ENCODE measurements around the gene KPNA4. TPM values are rescaled to one million over a fixed set of nuclear protein-coding genes. Genes with fewer than 3 reads are reported as not detected.

Gene KPNA4
- polyA plus RNA-seq, 2 of the 4 experiments (the other 2 are of a cell fraction): 35.0 to 36.5 TPM

DNA sequence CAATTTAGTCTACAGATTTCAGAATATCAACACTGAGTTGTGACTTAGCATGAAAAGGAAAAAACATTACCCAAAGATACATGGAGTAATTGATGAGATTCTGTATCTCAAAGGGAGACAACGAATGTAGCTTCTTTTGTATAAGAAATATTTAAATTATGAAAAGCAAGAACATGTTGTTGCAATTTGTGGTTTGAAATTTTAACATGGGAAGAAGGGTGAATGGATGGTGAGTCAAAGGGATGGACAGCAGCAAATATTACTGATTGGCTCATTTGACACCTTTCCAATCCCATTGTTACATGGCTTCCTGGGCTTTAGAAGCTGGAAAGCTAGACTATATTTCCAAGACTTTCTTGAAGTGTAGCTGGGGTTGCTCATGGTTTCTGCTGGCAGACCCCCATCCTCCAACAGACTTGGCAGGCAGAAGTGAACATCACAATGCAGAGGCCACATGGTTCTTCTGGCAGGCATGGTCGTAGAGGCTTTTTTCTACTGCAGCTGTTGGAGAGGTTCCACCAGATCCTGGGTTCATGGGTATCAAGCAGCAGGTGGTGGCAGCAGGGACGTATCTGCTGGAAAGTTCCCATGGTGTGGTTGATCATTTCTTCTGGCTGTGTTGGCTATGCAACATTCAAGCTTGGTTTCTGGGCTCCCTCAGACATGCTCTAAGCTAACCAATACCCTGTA is 47.2 kb upstream of the KPNA4 start:
- Histone ChIP-seq H3K4me1 (no peaks in the 10 kb centered on the region), H3K9me3 (no peaks in the 10 kb centered on the region), H3K4me3 (no peak overlapping the region), H3K27ac (no peak overlapping the region), H3K4me2 (no peak overlapping the region)
- WGBS (ENCODE audit: missing lambda C conversion rate): 10% methylated on average over 3 of the region's 3 CpGs
- DNase-seq (ENCODE audit: low read depth in 1 of 2, low spot score in 1 of 2) (no peak), FAIRE-seq (no peak), ATAC-seq (no peak)
- TF ChIP-seq KDM5A (IDR thresholded peaks at IDR 0.05) (no peak), PHF8 (IDR thresholded peaks at IDR 0.05; ENCODE audit: borderline replicate concordance, low read depth) (no peak), HOXB13 (CRISPR knock-in tag; IDR thresholded peaks at IDR 0.05; ENCODE audit: low read depth) (no peak), RAD21 (conservative IDR thresholded peaks at IDR 0.05 in 1 of 2, IDR thresholded peaks at IDR 0.05 in 1 of 2) (no peak), HEYL (CRISPR knock-in tag; IDR thresholded peaks at IDR 0.05) (no peak), TP53 (CRISPR knock-in tag; IDR thresholded peaks at IDR 0.05) (no peak), EHMT2 (IDR thresholded peaks at IDR 0.05; ENCODE audit: low read depth) (no peak), FOSL2 (IDR thresholded peaks at IDR 0.05) (no peak), FOSL2 (CRISPR knock-in tag; IDR thresholded peaks at IDR 0.05) (no peak), RARB (CRISPR knock-in tag; IDR thresholded peaks at IDR 0.05) (no peak), EP300 (IDR thresholded peaks at IDR 0.05) (no peak), ZSCAN20 (CRISPR knock-in tag; IDR thresholded peaks at IDR 0.05) (no peak), HDAC2 (IDR thresholded peaks at IDR 0.05) (no peak), POLR2A (IDR thresholded peaks at IDR 0.05; ENCODE audit: low read length) (no peak), SMC3 (IDR thresholded peaks at IDR 0.05) (no peak)
- TF ChIP-seq, protein P1, sequence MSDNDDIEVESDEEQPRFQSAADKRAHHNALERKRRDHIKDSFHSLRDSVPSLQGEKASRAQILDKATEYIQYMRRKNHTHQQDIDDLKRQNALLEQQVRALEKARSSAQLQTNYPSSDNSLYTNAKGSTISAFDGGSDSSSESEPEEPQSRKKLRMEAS (IDR thresholded peaks at IDR 0.05): no peak
- TF ChIP-seq, protein P2, sequence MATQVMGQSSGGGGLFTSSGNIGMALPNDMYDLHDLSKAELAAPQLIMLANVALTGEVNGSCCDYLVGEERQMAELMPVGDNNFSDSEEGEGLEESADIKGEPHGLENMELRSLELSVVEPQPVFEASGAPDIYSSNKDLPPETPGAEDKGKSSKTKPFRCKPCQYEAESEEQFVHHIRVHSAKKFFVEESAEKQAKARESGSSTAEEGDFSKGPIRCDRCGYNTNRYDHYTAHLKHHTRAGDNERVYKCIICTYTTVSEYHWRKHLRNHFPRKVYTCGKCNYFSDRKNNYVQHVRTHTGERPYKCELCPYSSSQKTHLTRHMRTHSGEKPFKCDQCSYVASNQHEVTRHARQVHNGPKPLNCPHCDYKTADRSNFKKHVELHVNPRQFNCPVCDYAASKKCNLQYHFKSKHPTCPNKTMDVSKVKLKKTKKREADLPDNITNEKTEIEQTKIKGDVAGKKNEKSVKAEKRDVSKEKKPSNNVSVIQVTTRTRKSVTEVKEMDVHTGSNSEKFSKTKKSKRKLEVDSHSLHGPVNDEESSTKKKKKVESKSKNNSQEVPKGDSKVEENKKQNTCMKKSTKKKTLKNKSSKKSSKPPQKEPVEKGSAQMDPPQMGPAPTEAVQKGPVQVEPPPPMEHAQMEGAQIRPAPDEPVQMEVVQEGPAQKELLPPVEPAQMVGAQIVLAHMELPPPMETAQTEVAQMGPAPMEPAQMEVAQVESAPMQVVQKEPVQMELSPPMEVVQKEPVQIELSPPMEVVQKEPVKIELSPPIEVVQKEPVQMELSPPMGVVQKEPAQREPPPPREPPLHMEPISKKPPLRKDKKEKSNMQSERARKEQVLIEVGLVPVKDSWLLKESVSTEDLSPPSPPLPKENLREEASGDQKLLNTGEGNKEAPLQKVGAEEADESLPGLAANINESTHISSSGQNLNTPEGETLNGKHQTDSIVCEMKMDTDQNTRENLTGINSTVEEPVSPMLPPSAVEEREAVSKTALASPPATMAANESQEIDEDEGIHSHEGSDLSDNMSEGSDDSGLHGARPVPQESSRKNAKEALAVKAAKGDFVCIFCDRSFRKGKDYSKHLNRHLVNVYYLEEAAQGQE (IDR thresholded peaks at IDR 0.05): no peak
- TF ChIP-seq, protein P3, sequence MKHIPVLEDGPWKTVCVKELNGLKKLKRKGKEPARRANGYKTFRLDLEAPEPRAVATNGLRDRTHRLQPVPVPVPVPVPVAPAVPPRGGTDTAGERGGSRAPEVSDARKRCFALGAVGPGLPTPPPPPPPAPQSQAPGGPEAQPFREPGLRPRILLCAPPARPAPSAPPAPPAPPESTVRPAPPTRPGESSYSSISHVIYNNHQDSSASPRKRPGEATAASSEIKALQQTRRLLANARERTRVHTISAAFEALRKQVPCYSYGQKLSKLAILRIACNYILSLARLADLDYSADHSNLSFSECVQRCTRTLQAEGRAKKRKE (CRISPR knock-in tag; IDR thresholded peaks at IDR 0.05; ENCODE audit: low read depth): no peak
- TF ChIP-seq, protein P4, sequence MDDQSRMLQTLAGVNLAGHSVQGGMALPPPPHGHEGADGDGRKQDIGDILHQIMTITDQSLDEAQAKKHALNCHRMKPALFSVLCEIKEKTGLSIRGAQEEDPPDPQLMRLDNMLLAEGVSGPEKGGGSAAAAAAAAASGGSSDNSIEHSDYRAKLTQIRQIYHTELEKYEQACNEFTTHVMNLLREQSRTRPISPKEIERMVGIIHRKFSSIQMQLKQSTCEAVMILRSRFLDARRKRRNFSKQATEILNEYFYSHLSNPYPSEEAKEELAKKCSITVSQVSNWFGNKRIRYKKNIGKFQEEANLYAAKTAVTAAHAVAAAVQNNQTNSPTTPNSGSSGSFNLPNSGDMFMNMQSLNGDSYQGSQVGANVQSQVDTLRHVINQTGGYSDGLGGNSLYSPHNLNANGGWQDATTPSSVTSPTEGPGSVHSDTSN (IDR thresholded peaks at IDR 0.05): no peak
- TF ChIP-seq, protein P5, sequence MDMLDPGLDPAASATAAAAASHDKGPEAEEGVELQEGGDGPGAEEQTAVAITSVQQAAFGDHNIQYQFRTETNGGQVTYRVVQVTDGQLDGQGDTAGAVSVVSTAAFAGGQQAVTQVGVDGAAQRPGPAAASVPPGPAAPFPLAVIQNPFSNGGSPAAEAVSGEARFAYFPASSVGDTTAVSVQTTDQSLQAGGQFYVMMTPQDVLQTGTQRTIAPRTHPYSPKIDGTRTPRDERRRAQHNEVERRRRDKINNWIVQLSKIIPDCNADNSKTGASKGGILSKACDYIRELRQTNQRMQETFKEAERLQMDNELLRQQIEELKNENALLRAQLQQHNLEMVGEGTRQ (IDR thresholded peaks at IDR 0.05): no peak
- POLR2A ChIA-PET: no interaction called here
- CTCF ChIA-PET: no interaction called here

DNA sequence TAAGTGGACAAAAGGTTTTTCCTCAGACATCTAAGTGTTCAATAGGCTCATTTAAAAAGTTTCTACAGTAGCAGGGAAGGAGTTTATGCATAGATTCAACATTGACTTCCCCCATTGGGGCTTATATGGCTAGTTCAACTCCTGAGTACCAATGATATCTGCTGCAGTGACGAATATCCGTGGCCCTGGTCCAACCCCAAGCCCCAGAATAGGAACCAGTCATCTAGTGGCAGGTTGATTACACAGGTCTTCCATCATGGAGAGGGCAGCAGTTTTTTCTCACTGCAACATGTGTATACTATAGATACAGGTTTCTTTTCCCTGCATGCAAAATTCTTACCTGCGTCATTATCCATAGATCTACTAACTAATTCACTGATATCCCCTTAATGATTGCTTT is 45.8 kb upstream of the KPNA4 start:
- DNase-seq (ENCODE audit: low read depth in 1 of 2, low spot score in 1 of 2) (no peak), ATAC-seq (no peak), FAIRE-seq (no peak)
- H3K4me2 ChIP-seq: no peak overlapping the region
- H3K9me3 ChIP-seq: no peaks in the 10 kb centered on the region
- ChIA-PET POLR2A (no interaction called here), CTCF (no interaction called here)
- no peaks in the 10 kb centered on the region for H3K4me1 ChIP-seq
- WGBS (ENCODE audit: missing lambda C conversion rate): 31% methylated on average over 3 of the region's 3 CpGs
- H3K27ac ChIP-seq: no peak overlapping the region
- H3K4me3 ChIP-seq: no peak overlapping the region
- no peak for TF ChIP-seq HOXA7 (CRISPR knock-in tag; IDR thresholded peaks at IDR 0.05)
- TF ChIP-seq PHF8 (IDR thresholded peaks at IDR 0.05; ENCODE audit: borderline replicate concordance, low read depth): no peak
- TF ChIP-seq, protein P6, sequence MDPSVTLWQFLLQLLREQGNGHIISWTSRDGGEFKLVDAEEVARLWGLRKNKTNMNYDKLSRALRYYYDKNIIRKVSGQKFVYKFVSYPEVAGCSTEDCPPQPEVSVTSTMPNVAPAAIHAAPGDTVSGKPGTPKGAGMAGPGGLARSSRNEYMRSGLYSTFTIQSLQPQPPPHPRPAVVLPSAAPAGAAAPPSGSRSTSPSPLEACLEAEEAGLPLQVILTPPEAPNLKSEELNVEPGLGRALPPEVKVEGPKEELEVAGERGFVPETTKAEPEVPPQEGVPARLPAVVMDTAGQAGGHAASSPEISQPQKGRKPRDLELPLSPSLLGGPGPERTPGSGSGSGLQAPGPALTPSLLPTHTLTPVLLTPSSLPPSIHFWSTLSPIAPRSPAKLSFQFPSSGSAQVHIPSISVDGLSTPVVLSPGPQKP (IDR thresholded peaks at IDR 0.05; ENCODE audit: low read depth, low read length): no peak
- TF ChIP-seq, protein P7, sequence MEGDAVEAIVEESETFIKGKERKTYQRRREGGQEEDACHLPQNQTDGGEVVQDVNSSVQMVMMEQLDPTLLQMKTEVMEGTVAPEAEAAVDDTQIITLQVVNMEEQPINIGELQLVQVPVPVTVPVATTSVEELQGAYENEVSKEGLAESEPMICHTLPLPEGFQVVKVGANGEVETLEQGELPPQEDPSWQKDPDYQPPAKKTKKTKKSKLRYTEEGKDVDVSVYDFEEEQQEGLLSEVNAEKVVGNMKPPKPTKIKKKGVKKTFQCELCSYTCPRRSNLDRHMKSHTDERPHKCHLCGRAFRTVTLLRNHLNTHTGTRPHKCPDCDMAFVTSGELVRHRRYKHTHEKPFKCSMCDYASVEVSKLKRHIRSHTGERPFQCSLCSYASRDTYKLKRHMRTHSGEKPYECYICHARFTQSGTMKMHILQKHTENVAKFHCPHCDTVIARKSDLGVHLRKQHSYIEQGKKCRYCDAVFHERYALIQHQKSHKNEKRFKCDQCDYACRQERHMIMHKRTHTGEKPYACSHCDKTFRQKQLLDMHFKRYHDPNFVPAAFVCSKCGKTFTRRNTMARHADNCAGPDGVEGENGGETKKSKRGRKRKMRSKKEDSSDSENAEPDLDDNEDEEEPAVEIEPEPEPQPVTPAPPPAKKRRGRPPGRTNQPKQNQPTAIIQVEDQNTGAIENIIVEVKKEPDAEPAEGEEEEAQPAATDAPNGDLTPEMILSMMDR (IDR thresholded peaks at IDR 0.05): no peak
- no peak for TF ChIP-seq SREBF2 (IDR thresholded peaks at IDR 0.05)
- no peak for TF ChIP-seq FOSB (CRISPR knock-in tag; IDR thresholded peaks at IDR 0.05)
- TF ChIP-seq ZSCAN20 (CRISPR knock-in tag; IDR thresholded peaks at IDR 0.05): no peak
- no peak for TF ChIP-seq POLR2AphosphoS2 (conservative IDR thresholded peaks at IDR 0.05; ENCODE audit: low read length)
- TF ChIP-seq KDM1A (IDR thresholded peaks at IDR 0.05; ENCODE audit: low read depth): no peak
- no peak for TF ChIP-seq CBX2 (IDR thresholded peaks at IDR 0.05; ENCODE audit: borderline replicate concordance, low read depth)
- no peak for TF ChIP-seq BHLHE40 (IDR thresholded peaks at IDR 0.05; ENCODE audit: low read depth, low read length)
- TF ChIP-seq TP53 (CRISPR knock-in tag; IDR thresholded peaks at IDR 0.05): no peak
